Measurements from ENCODE around the gene STK38L.
"Not testable (repeated sequence)": the region's sequence is repeated elsewhere in the genome, so short reads cannot be mapped to it uniquely, and the experiment has no call there.

Gene STK38L

DNA sequence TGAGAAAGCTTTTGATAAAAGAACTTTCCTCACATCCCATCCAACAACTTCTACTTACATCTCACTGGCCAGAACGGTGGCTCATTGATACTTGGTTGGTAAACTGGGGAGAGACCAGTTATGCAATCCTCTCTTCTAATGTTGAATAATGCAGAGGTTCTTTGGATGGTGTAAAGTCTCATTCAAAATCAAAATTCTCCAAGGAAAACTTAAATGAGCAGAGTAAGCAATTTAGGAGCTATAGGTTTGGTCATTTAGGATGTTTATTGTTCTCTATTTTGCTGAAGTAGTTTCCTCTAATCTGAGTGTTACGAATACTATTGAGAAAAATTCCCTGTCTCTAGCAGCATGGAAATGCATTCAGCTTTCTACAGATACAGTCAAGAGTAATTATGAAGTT, 26.5 kb upstream of the STK38L start:
- peaks cover 3% of the 10 kb centered on the region for H3K36me3 Mint-ChIP-seq
- H3K9me3 Mint-ChIP-seq (ENCODE audit: low read depth) = no peaks in the 10 kb centered on the region
- H3K27me3 Mint-ChIP-seq = no peaks in the 10 kb centered on the region
- H3K4me1 Mint-ChIP-seq (ENCODE audit: low read depth) = peaks cover 4% of the 10 kb centered on the region
- H3K4me3 Mint-ChIP-seq = no peak overlapping the region
- no peak overlapping the region for H3K27ac Mint-ChIP-seq

DNA sequence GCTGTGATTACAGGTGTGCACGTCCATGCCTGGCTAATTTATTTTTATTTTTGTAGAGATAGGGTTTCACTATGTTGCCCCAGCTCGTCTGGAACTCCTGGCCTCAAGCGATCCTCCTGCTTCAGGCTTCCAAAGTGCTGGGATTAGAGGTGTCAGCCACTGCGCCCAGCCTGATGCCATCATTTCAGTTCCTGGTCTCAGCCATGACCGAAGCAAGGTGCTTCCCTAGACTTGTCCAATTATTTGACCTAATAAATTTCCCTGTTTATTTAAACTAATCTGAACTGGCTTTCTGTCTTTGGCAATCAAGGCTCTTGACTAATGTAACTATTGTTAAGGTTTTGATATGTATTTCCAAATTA, 24.4 kb upstream of the STK38L start:
- Mint-ChIP-seq H3K9me3 (ENCODE audit: low read depth) (no peaks in the 10 kb centered on the region), H3K27ac (no peak overlapping the region), H3K27me3 (no peaks in the 10 kb centered on the region), H3K4me1 (ENCODE audit: low read depth) (peaks cover 4% of the 10 kb centered on the region), H3K36me3 (peaks cover 3% of the 10 kb centered on the region), H3K4me3 (no peak overlapping the region)

DNA sequence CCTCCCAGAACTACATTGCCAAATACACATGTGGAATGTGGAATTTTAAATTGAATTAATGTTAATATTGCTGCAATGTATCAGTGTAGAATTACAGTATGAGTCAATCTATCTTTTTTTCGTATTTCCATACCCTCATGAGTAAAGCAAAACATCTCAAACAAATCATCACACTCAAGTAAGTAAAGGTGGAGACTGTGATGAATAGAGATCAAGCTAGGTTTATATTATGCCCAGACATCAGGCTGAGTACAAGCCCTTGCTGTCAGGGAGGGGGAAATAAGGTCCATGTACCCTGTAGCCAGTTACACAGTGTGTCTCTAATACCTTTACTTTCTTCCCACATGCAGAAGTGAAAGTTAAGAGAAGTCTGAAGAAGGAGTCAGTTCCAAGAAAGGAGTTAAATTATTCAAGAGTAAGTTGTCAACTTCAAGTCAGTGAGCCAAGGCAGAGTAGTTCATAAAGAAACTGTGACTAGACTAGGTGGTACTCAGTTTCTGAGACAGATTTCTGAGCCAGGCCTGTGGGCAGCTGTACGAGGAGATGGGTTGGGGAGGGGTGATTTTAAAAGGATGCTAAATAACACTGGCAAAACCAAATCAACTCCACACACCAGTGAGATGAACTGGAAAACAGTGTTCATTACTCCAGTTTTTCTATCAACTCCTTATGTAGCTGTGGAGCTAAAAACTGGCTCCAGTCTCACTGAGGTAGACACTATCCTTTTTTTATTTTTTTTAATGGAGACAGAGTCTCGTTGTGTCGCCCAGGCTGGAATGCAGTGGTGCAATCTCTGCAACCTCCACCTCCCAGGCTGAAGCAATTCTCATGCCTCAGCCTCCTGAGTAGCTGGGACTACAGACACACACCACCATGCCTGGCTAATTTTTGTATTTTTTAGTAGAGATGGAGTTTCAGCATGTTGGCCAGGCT, 23.8 kb upstream of the STK38L start:
- Mint-ChIP-seq H3K36me3 (peaks cover 3% of the 10 kb centered on the region), H3K27me3 (no peaks in the 10 kb centered on the region), H3K4me3 (no peak overlapping the region), H3K9me3 (ENCODE audit: low read depth) (no peaks in the 10 kb centered on the region), H3K4me1 (ENCODE audit: low read depth) (peaks cover 4% of the 10 kb centered on the region), H3K27ac (no peak overlapping the region)

DNA sequence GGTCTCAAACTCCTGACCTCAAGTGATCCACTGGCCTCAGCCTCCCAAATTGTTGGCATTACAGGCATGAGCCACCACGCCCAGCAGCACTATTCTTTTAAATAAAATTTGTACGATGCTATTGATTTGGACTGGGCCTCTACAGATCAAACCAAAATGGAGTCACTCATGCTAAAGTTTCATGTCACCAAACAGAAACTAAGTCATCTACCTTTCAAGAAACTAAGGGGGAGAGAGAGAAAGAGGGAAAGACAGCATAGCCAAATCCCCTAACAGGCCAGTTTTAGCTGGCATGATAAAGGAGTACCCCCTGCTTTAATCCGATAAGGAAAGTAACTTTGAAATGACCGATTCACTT, 23.1 kb upstream of the STK38L start:
- Mint-ChIP-seq H3K4me3 (no peak overlapping the region), H3K36me3 (peaks cover 3% of the 10 kb centered on the region), H3K27me3 (no peaks in the 10 kb centered on the region), H3K9me3 (ENCODE audit: low read depth) (no peaks in the 10 kb centered on the region), H3K4me1 (ENCODE audit: low read depth) (peaks cover 4% of the 10 kb centered on the region), H3K27ac (no peak overlapping the region)

DNA sequence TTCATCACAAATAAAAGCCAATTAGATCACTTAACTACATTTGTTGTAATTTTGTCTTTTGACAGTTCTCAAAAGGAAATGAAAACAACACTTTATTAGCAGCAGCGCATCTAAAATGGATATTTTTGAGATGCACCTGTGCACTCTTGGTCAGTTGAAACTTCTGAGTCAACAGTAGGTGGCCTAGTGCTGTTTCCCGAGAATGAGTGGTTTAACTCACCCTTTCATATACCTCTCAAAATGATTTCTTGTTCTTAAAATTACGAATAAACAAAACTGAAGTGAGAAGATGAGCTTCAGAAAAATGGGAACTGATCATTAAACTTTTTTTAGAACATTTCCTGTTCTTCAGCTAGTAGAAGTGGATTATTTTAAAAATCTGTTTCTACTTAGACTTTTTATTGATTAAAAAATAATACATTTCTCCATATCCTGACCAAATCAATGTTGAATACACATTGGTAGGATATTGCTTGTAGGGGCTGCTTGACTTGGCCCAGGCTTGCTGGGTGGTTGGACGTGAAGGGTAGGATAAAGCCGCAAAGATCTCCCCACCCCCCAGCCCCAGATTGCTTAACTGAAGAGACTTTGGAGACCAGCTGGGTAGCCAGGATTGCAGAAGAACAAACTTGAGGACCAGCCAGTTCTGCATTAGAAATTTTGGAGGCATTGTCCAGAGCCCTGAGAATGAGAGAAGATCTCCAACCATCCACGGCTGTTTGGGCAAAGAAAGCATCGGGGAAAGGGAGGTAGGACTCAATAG, 22.3 kb upstream of the STK38L start:
- Mint-ChIP-seq H3K4me1 (ENCODE audit: low read depth) (peaks cover 4% of the 10 kb centered on the region), H3K27me3 (no peaks in the 10 kb centered on the region), H3K9me3 (ENCODE audit: low read depth) (no peaks in the 10 kb centered on the region), H3K27ac (no peak overlapping the region), H3K4me3 (no peak overlapping the region), H3K36me3 (peaks cover 3% of the 10 kb centered on the region)

DNA sequence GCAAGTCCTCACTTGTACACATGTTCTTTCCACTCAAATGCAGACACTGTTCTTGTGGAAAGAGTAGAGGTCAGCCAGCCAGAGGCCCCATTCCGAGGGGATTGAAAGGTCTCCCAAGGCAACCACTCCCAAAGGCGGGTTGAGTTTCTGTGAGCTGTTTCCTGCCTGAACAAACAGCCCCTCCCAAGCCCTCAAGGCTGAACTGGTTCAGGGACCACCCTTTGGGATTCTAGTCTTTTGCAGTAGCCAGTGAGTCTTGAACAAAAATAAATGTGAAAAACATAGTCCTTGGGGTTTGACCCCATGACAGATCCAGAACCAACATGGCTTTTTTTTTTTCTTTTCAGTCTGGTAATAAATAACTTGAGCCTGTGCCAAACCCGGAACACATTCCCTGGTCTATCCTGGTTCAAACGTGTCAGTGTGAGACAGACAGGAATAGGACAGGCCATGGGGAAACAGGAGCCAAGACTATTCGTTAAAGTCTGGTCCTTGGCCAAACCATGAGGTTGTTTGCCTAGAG, 17.6 kb upstream of the STK38L start:
- H3K36me3 Mint-ChIP-seq = peaks cover 1% of the 10 kb centered on the region
- no peaks in the 10 kb centered on the region for H3K27me3 Mint-ChIP-seq
- H3K9me3 Mint-ChIP-seq (ENCODE audit: low read depth) = no peaks in the 10 kb centered on the region
- no peak overlapping the region for H3K27ac Mint-ChIP-seq
- H3K4me1 Mint-ChIP-seq (ENCODE audit: low read depth) = no peaks in the 10 kb centered on the region
- no peak overlapping the region for H3K4me3 Mint-ChIP-seq

DNA sequence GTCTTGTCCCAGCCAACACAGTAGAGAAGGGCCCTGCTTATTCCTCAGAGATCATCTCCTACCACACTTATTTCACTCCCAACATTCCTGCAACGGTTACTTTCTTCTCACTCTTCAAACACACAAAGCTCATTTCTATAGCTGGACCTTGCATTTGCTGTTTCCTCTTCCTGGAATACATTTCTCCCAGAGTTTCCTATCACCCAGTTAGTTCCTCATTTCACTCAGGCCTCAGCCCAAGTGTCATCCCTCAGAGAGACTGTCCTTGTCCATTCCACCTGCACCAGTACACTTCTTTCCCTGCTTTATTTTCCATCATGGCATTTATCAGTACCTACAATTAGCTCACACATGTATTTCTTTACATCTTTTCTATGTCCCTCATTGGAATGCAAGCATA, 14.7 kb upstream of the STK38L start:
- peaks cover 6% of the 10 kb centered on the region for H3K36me3 Mint-ChIP-seq
- H3K27ac Mint-ChIP-seq = no peak overlapping the region
- no peaks in the 10 kb centered on the region for H3K9me3 Mint-ChIP-seq (ENCODE audit: low read depth)
- no peaks in the 10 kb centered on the region for H3K4me1 Mint-ChIP-seq (ENCODE audit: low read depth)
- H3K27me3 Mint-ChIP-seq = no peaks in the 10 kb centered on the region
- no peak overlapping the region for H3K4me3 Mint-ChIP-seq

DNA sequence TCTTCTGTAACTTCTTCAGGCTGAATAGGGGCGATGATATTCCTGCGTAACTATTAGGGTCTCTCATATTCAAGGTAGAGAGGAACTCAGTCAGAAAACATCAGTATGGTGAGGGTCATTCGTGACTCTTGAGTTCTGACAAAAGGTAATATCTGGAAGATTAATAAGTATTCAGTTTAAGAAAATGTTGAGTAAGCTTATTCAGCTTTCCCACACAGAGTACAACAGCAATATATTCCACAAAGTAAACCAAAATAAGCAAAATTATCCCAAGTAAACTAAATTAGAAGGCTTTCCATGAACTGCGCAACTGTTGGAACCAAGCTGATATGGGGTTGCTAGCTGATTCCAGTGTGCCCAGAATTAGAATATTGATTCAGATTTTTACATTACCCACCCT, 12.7 kb upstream of the STK38L start:
- H3K9me3 Mint-ChIP-seq (ENCODE audit: low read depth); H3K4me3 Mint-ChIP-seq; H3K27ac Mint-ChIP-seq; H3K27me3 Mint-ChIP-seq; H3K36me3 Mint-ChIP-seq; H3K4me1 Mint-ChIP-seq (ENCODE audit: low read depth): not testable (repeated sequence)

DNA sequence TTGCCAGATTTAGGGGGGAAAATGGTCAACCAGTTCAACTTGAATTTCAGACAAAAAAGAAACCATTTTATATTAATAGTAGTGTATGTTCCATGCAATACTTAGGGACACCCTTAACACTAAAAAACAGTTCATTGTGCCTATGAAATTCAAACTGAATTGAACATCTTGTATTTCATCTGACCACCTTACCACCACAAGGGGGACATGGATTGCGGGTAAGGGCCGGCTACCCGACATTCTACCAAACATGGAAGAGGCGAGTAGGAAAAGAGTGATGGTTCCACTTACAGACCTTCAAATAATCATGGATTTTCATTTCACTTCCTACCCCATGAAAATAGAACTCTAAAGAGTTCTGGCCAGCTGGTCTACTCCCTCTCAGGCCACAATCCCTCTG, 10.3 kb upstream of the STK38L start:
- no peaks in the 10 kb centered on the region for H3K9me3 Mint-ChIP-seq (ENCODE audit: low read depth)
- H3K4me1 Mint-ChIP-seq (ENCODE audit: low read depth) = peaks cover 21% of the 10 kb centered on the region
- no peak overlapping the region for H3K4me3 Mint-ChIP-seq
- H3K27me3 Mint-ChIP-seq = no peaks in the 10 kb centered on the region
- H3K27ac Mint-ChIP-seq = no peak overlapping the region
- H3K36me3 Mint-ChIP-seq = peaks cover 6% of the 10 kb centered on the region

DNA sequence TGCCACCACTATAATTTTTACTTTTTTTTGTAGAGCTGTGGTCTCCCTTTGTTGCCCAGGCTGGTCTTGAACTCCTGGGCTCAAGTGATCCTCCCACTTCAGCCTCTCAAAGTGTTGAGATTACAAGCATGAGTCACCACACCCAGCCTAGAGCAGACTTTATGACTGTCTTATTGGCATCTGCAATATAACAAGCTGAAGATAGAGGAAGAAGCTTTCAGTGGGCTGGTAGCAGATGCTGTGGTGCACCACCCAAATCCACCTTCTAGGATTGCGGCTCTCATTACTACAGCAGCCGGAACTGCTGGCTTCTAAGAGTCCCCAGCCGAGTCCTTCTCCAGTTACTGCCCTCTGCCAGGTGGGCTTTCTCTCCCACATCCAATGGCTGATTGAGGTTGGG, 7.6 kb upstream of the STK38L start:
- Mint-ChIP-seq H3K36me3 (peaks cover 5% of the 10 kb centered on the region), H3K9me3 (ENCODE audit: low read depth) (no peaks in the 10 kb centered on the region), H3K27me3 (no peaks in the 10 kb centered on the region)

DNA sequence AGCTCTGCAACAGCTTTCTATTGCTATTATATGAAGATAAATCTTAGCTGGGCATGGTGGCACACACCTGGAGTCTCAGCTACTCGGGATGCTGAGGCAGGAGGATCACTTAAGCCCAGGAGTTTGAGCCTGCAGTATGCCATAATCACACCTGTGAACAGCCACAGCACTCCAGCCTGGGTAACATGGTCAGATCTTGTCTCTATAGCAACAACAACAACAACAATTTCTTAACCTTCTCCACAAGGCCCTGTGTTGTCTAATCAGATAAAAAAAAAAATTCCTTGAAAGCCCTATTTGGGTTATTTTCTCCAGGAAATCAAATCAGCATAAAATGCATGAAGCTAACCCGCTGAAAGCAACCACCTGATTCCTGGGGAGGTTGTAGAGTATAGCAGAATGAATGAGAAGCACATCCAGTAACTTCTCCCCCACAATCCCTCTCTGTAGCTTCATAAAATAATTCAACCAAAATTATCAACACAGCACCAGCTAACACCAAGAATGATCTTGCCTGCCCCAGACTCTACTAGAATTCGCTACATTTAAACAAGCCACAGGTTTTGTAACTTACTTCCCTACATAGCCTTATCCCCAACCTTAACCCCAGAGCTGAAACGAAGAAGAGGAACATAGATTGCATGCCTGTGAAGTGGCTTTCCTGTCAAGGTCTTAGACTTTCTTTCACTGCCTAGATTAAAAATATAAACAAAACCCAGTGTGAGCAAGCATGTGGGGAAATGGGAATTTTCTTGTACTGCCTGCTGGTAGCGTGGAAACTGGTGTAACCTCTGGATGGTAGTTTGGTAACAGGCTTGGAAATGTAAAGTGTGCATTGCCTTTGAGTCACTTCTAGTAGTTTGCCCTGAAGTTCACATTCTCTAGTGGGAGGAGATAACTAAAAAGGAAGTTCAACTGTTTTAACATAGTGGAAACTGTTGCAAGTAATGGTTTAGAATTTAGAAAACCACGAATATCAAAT, 6.0 kb upstream of the STK38L start:
- no peaks in the 10 kb centered on the region for H3K27me3 Mint-ChIP-seq
- peaks cover 32% of the 10 kb centered on the region for H3K4me1 Mint-ChIP-seq (ENCODE audit: low read depth)
- peaks cover under 1% of the 10 kb centered on the region for H3K36me3 Mint-ChIP-seq
- H3K27ac Mint-ChIP-seq = peak overlapping the region; percentile 90
- no peaks in the 10 kb centered on the region for H3K9me3 Mint-ChIP-seq (ENCODE audit: low read depth)
- peak overlapping the region; percentile 63 for H3K4me3 Mint-ChIP-seq

More for the DNA sequence above, 7.6 kb upstream of the STK38L start:
- Mint-ChIP-seq H3K4me1 (ENCODE audit: low read depth) (peaks cover 32% of the 10 kb centered on the region), H3K27ac (no peak overlapping the region), H3K4me3 (no peak overlapping the region)

DNA sequence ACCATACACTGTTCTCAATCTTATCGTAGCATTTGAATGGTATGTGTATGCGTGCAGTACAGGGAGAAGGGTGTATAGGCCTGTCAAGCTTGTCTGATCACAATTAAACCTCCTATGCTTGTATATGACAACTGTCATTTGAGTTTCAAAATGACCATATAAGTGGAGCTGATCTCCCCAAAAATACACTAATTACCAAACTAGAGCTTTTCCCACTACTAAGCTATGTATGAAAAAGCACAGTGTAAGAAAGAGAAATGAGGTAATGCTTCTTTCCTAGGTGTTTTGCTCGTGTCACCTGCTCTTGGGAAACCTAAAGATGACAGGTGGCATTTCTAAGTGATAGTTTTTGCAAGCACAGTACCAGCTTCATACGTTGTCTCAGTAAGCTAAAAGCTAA, 1.1 kb upstream of the STK38L start:
- no peaks in the 10 kb centered on the region for H3K27me3 Mint-ChIP-seq
- peak overlapping the region; percentile 100 for H3K4me3 Mint-ChIP-seq
- H3K9me3 Mint-ChIP-seq (ENCODE audit: low read depth) = no peaks in the 10 kb centered on the region
- no peak overlapping the region for H3K27ac Mint-ChIP-seq
- peaks cover 51% of the 10 kb centered on the region for H3K4me1 Mint-ChIP-seq (ENCODE audit: low read depth)
- peaks cover 4% of the 10 kb centered on the region for H3K36me3 Mint-ChIP-seq

DNA sequence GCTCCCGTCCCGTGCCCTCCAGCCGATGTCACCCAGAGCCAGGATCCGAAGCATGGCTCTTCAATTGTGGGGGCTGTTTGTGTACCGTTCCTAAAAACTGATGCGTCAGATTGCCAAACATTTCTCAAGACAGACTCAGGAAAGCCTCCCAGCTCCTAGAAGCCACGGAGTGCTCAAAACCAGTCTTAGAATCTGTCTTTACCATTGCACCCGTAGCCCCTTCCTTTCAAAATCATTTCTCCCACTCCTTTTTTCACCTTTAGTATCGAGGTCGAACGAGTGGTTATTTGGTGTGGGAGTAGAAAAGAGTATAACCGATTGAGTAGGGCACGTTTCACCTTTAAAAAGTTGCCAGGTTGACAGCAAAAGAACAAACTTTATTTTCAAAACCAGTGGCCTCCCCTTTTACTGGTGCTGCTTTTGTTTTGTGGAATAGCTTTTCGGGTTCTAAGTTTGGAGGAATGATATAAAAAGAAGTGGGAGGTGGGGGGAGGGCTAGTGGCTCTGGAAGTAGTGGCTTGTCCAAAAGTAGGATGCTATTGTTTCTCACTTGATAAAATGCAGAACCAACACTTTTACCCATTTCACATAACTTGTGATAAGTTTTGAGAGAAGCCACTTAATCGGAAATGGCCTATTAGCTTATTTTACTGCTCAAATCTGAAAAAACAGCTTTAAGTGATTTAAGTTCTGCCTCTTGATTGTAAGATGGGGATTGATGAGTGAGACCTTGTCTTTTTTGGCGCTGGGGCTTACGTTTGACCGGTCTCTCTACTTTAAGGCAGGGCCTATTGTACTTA, 803 bp downstream of the STK38L start:
- peak overlapping the region; percentile 100 for H3K4me3 Mint-ChIP-seq
- H3K27me3 Mint-ChIP-seq = no peaks in the 10 kb centered on the region
- peak overlapping the region; percentile 99 for H3K27ac Mint-ChIP-seq
- H3K4me1 Mint-ChIP-seq (ENCODE audit: low read depth) = peaks cover 42% of the 10 kb centered on the region
- peaks cover 11% of the 10 kb centered on the region for H3K36me3 Mint-ChIP-seq
- H3K9me3 Mint-ChIP-seq (ENCODE audit: low read depth) = no peaks in the 10 kb centered on the region

DNA sequence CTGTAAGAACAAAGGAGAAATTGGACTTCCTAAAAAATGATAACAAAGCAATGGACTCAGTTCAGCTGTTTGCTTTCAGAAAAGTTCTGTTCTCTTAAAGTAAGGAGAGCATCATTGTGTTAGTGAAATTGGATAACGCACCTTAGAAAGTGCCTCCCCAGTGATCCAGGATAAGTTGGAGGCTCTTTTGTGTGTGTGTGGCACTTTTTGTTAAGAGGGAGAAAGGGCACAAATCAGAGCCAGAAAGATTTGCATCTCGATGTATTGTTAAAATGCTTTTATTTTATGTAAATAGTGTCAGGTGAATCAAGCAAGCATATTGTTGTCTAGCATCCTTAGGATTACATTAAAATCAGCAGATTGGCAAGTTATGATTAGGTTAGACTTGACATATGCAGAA, 2.1 kb downstream of the STK38L start:
- Mint-ChIP-seq H3K4me1 (ENCODE audit: low read depth) (peaks cover 49% of the 10 kb centered on the region), H3K36me3 (peaks cover 13% of the 10 kb centered on the region), H3K27me3 (no peaks in the 10 kb centered on the region), H3K27ac (no peak overlapping the region), H3K9me3 (ENCODE audit: low read depth) (no peaks in the 10 kb centered on the region), H3K4me3 (peak overlapping the region; percentile 51)

Measured in activated naive CD8-positive, alpha-beta T cell (primary cell).